HK-2 (cell line): ENCODE measurements around the gene KCTD20.

Source experiments
- DNase-seq: peaks from one replicate; pipeline ENCODE4 v3.0.0-alpha.2; 2018; ENCODE audit not compliant: unreplicated experiment

Gene KCTD20

GRCh38 chr6:36536873-36537547, 94.2 kb downstream of the KCTD20 start:
- no peak for DNase-seq

- no peak for DNase-seq
Observed at GRCh38 chr6:36539814-36540568, 97.2 kb downstream of the KCTD20 start.
